GM19395 (cell line): ENCODE results near the gene CEBPA.

ENCODE experiments used
- ATAC-seq: cut with Tn5 transposase; IDR thresholded peaks from one replicate; pipeline ENCODE4 v1.9.1; 2021; ENCODE audit warnings: mild to moderate bottlenecking, moderate library complexity; ENCODE audit not compliant: unreplicated experiment

The CEBPA gene

GRCh38 chr19:33289261-33289660, 13.1 kb downstream of the CEBPA start:
- no peak for ATAC-seq

DNA sequence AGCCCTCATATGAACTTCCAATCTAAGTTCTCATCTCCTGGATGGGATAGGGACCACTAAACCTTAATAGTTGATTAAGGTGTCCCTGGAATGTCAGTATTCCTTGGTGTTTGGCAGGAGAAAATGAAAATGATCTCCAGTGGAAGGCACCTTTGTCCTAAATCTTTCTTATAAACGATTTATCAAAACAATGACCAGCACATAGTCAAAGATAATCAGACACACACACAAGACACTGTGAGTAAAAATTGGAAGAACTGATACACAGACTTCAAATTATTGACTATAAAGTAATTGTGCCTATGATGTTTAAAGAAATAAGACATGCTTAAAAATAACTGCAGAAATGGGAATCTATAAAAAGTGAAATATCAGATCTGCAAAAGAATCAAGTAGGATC, 13.7 kb downstream of the CEBPA start:
- no peak for ATAC-seq

- ATAC-seq, result no peak
Observed at GRCh38 chr19:33287927-33288326, 14.4 kb downstream of the CEBPA start.

DNA sequence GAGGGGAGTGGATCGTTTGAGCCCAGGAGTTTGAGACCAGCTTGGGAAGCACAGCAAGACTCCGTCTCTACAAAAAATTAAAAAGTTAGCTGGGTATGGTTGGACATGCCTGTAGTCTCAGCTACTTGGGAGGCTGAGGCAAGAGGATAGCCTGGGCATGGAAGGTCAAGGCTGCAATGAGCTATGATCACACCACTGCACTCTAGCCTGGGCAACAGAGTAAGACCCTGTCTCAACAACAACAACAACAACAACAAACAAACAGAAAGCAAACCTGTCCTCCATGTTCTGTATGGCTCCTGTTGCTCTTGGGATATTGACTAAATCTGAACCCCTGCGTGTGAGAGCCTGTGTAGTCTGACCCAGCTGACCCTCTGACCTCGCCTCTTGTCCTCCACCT, 14.9 kb downstream of the CEBPA start:
- ATAC-seq, result no peak

- no peak for ATAC-seq
Observed at GRCh38 chr19:33286899-33287298, 15.4 kb downstream of the CEBPA start.

GRCh38 chr19:33285441-33285927, 16.9 kb downstream of the CEBPA start:
- no peak for ATAC-seq

- ATAC-seq, result no peak
Observed at GRCh38 chr19:33284756-33285155, 17.6 kb downstream of the CEBPA start.

DNA sequence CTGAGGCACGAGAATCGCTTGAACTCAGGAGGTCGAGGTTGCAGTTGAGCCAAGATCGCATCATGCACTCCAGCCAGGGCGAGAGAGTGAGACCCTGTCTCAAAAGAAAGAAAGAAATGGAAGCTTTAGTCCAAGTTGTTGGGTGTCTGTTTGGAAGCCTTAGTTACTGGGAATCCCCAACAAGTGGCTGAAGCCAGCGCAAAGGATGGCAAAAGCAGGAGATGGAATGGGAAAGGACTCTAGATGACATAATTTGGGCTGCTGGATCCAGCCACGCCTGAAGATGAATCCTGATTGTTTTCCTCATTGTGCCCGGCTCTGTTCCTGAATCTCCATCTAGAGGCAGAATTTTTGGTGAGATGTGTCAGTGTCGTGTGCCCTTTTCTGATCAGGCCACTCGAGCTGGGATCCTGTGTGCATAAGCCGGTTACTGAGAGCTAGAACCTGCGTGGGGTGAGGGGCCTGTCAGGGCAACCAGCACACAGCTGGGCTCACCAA, 18.1 kb downstream of the CEBPA start:
- ATAC-seq, result no peak

- ATAC-seq, result no peak
Observed at GRCh38 chr19:33283589-33283988, 18.7 kb downstream of the CEBPA start.

DNA sequence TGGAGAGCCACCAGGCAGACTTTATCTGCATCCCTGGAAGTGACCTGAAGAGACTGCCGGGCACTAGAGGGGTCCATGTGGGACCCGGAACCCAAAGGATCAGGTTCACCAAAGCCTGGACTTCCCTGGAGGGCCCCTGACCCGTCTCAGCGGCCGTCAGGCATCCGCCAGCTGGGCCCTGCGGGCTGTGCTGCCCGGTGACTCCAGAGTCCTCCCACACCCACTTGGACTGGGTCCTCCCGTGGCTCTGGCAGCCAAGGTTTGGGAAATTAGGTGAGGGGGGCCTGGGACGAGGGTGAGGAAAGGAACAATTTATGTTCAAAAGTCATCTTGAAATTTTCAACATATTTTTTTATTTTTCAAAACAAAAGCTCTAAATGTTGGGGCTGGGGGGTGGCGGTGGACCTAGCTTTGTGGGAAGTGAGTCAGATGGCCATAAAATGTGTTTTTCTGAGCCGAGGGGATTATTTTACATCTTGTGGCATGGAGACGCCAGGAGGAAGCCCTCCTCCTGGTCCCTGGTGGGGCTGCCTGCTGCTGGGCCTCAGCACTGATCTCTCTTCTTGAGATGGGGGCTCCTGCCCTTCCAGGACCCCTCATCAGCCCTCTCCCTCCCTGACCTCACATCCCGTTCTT, 20.2 kb downstream of the CEBPA start:
- no peak for ATAC-seq

- ATAC-seq, result peak; percentile 11
Observed at GRCh38 chr19:33281296-33281926, 20.9 kb downstream of the CEBPA start.

GRCh38 chr19:33280351-33280921, 21.9 kb downstream of the CEBPA start:
- ATAC-seq, result peak; percentile 92

DNA sequence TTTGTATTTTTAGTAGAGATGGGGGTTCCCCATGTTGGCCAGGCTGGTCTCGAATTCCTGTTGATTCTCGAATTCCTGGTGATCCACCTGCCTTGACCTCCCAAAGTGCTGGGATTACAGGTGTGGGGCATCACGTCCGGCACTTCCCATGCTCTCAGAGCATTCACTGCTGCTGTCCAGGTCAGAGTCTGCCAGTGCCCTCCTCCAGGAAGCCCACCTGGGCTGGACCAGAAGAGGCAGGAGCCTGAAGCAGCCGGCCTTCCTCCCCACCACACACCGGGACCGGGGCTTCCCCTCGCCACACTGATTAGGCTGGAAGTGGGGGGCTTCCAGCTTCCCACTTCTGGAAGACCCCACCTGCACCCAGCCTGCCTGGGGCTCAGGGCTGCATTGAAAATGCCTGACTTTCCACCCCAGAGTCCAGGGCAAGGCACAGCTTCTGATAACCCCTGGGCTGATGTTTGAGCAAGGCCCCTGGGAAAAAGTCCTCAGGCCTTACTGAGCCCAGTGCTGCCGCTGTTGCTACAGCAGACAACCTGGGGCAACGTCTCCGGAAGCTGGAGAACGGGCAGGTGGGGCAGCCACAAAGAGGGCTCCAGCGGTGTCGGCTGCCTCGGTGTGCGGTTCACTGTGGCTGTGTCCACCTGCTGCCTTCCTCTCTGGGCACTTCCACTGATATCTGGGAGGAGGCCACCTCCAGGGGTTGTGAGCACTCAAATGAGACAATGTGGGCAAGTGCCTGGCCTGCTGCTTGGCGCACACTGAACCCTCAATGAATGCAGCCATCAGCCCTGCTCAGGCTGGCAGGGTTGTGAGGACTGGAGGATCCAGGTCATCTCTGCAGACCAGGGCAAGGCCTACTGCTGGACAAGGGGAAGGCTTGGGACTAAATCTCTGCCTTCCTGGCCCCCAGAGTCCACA, 22.6 kb downstream of the CEBPA start:
- no peak for ATAC-seq

DNA sequence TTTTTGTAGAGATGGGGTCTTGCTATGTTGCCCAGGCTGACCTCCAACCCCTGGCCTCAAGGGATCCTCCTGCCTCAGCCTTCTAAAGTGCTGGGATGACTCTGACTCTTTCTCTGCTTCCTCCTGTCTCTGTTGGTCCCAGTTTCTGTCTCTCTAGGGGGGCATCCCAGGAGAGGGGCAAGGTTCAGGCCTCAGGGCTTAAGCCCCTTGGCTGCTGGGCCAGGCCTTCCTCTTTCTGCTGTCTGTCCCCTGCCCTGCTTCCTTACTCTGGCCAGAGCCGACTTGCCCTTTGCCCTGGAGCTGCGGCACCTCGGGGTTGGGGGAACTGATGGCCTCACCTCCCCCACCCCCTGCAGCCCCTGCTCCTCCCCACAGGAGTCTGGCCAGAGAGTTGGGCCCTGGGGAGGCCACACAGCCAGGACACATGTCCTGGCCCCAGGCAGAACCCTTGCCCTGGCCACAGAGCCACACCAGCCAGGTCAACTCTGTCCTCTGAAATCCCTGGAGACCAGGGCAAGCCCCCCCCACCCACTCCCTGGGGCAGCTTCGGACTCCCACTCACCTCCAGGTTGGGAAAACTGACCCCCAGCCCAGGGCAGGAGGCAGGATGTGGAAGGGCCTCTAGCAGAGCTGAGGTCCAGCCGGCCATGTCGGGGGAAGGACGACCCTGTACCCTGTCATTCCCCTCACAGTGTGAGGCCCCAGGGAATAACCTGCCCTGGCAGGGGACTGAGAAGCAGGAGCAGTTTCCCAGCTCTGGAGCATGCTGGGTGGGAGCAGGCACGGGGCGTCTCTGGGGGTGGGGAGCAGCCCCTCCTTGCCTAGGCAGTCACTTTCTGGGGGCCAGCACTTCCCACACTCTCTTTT, 23.7 kb downstream of the CEBPA start:
- no peak for ATAC-seq

DNA sequence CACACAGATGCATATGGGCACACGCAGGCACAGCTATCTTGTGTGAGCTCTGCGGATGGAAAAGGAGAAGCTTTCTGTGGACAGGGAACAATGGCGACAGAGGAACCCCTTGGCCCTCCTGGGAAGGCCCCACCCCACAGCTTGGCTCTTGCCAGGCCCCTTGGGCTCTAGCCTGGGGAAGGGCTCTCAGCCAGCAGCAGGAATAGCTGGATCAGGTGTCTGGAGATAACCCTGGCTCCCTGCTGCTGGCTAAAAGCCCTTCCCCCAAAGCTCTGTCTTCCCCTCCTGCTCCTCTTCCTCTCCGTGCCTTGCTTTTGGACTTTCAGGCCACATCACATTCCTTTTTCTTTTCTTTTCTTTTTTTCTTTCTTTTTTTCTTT, 24.3 kb downstream of the CEBPA start:
- ATAC-seq, result no peak

GRCh38 chr19:33277434-33277833, 24.9 kb downstream of the CEBPA start:
- ATAC-seq, result no peak

- ATAC-seq, result no peak
Observed at GRCh38 chr19:33275933-33276619, 26.3 kb downstream of the CEBPA start.

DNA sequence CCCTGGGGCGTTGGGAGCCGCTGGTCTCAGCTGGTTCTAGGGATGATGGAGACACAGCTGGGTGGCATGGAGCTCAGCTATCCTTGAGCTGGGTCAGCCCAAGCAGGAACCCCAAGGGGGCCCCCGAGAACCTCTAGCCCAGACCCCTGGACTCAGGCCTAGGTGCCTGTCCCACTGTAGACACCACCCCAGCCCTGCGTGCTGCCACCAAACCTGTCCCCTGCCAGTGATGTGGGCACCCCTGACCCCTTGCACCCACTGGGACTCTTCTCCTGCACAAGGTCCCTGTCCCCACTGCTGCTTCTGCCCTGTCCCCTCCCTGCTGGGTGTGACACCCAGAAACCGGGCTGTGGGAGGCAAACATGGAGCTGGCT, 26.8 kb downstream of the CEBPA start:
- no peak for ATAC-seq

DNA sequence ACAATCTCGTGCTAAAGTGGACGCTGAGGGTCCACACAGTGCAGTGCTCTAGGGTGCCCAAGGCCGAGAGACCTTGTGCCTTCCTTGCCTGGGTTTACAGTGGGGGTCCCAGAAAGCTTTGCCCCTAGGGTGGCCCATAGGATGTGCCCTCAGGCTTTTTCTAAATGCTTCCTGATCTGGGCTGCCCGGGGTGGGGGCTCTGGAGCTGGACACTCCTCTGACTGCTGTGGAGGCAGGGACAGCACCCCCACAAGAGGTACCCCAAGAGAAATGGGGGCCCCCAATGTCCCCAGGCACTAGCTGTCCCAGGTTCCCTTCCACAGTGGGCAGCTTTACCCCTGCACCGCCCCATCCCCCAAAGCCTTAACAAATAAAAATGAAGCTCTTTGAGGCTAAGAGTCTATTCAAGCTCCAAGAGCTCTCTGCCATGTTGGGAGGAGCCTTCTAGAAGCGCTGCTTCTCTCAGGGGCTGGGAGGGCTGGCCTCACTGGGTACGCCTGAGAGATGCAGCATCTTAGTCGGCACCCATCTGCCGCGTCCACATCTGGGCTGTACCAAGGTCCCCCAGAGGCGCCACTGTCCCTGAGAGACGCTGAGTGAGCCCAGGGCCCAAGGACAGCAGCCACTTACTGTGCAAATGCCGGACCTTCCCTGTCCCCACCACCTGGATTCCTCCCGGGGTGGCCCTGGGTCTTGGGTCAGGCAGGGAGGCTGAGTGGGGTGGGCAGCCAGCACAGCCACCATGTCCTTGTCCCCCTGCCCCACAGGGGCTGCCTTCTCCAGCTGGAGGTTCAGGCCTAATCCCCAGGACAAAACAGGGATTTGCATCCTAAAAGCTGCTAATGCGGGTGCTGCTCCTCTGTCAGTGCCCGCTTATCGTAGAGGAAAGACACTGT, 27.4 kb downstream of the CEBPA start:
- ATAC-seq, result no peak
